Endothelial cell of umbilical vein (primary cell): ENCODE measurements around the gene TMEFF1. TPM values are rescaled to one million over a fixed set of nuclear protein-coding genes. Genes with fewer than 3 reads are reported as not detected.

Experiments used
- BruUV-seq: library from RNA; stranded (reverse); fragments of 400-500 nt; replicated peaks from 2 replicates; lab custom pipeline; 2021; lab: Mats Ljungman, UMichigan
- CTCF ChIA-PET: fragments of 300-600, 350-600 bp; sonication (Branson Sonifier 250); formaldehyde crosslinking; loops from one replicate; lab custom pipeline; 2021; ENCODE audit warnings: antibody characterized with exemption, inconsistent platforms; lab: Charles Lee
- POLR2A ChIA-PET: fragments of 300-600, 350-600 bp; sonication (Branson Sonifier 250); formaldehyde crosslinking; loops from one replicate; lab custom pipeline; 2021; ENCODE audit warnings: antibody characterized with exemption, inconsistent platforms; lab: Charles Lee
- DNase-seq: peaks from one replicate; pipeline ENCODE4 v3.0.0-alpha.2; 2011; ENCODE audit warnings: low read depth, low spot score
- FAIRE-seq: peaks from 2 replicates; lab custom pipeline; 2011; peaks lifted over from hg19 to GRCh38; lab: Jason Lieb, UNC
- H2AFZ ChIP-seq: 2 replicates; pipeline ENCODE4 v1.6.0; 2012; ENCODE audit warnings: low read depth, low read length, control low read depth, inconsistent platforms
- H3K27ac ChIP-seq: 2 replicates; pipeline ENCODE4 v1.5.1; 2011; ENCODE audit warnings: low read depth, mild to moderate bottlenecking, control low read depth, low read length, moderate library complexity; ENCODE audit not compliant: insufficient read depth
- H3K27me3 ChIP-seq, 2 experiments: 2 replicates each; pipeline versions ENCODE4 v1.6.0 to v1.6.1; 2011; ENCODE audit warnings: low read length in 2 of 2, mixed read lengths in 1 of 2; ENCODE audit not compliant: control insufficient read depth in 2 of 2, insufficient read depth in 2 of 2
- H3K36me3 ChIP-seq, 2 experiments: 2 replicates in 1 of 2; 3 replicates in 1 of 2; pipeline ENCODE4 v1.5.1; 2011; ENCODE audit warnings: low read length in 2 of 2, mild to moderate bottlenecking in 1 of 2, moderate library complexity in 1 of 2; ENCODE audit not compliant: control insufficient read depth in 2 of 2, insufficient read depth in 2 of 2; ENCODE audit errors: extremely low read depth in 1 of 2
- H3K4me1 ChIP-seq: 3 replicates; pipeline ENCODE4 v1.5.1; 2011; ENCODE audit warnings: mild to moderate bottlenecking, low read length; ENCODE audit not compliant: control insufficient read depth, insufficient read depth; ENCODE audit errors: extremely low read depth
- H3K4me2 ChIP-seq: 2 replicates; pipeline ENCODE4 v1.6.1; 2011; ENCODE audit warnings: low read length, control low read depth, mixed read lengths; ENCODE audit not compliant: insufficient read depth
- H3K4me3 ChIP-seq, 3 experiments: fragments of 200-600 bp in 1 of 3; sonication (generic), shearing (Covaris generic) in 1 of 3; replicated peaks in 1 of 3; 2 replicates each; pipeline ENCODE4 v1.5.1; 2011 to 2016; ENCODE audit warnings: control low read depth in 3 of 3, low read length in 3 of 3, mild to moderate bottlenecking in 2 of 3, inconsistent platforms in 1 of 3, low read depth in 1 of 3, moderate library complexity in 1 of 3; ENCODE audit not compliant: insufficient read depth in 1 of 3
- H3K79me2 ChIP-seq: 2 replicates; pipeline ENCODE4 v1.6.0; 2012; ENCODE audit warnings: low read length, inconsistent platforms; ENCODE audit not compliant: control insufficient read depth, insufficient read depth
- H3K9ac ChIP-seq: replicated peaks from 2 replicates; pipeline ENCODE3; 2011; ENCODE audit warnings: low read length, control low read depth; ENCODE audit not compliant: insufficient read depth; ENCODE audit errors: extremely low read depth
- H3K9me1 ChIP-seq: replicated peaks from 3 replicates; pipeline ENCODE4 v1.6.0; 2011; ENCODE audit warnings: mild to moderate bottlenecking, low read length; ENCODE audit not compliant: control insufficient read depth, insufficient read depth; ENCODE audit errors: extremely low read depth
- H3K9me3 ChIP-seq: replicated peaks from 2 replicates; pipeline ENCODE4 v1.5.1; 2012; ENCODE audit warnings: low read length, inconsistent platforms; ENCODE audit not compliant: control insufficient read depth, insufficient read depth
- H4K20me1 ChIP-seq: replicated peaks from 2 replicates; pipeline ENCODE3; 2011; ENCODE audit warnings: mild to moderate bottlenecking, low read length; ENCODE audit not compliant: control insufficient read depth, insufficient read depth; ENCODE audit errors: extremely low read depth
- EZH2 ChIP-seq: IDR thresholded peaks from 2 replicates; pipeline ENCODE4 v1.6.1; 2012; ENCODE audit warnings: borderline replicate concordance, low read depth, mild to moderate bottlenecking, moderate library complexity, low read length, inconsistent platforms; ENCODE audit not compliant: severe bottlenecking
- FOS ChIP-seq: IDR thresholded peaks from 2 replicates; pipeline ENCODE4 v1.6.1; 2011; ENCODE audit warnings: mild to moderate bottlenecking, low read length, moderate library complexity, borderline replicate concordance; ENCODE audit not compliant: insufficient read depth
- GATA2 ChIP-seq: IDR thresholded peaks from 2 replicates; pipeline ENCODE4 v1.7.0; 2011; ENCODE audit warnings: low read depth, mild to moderate bottlenecking, moderate library complexity, mixed read lengths, low read length; ENCODE audit not compliant: insufficient read length, insufficient read depth
- JUN ChIP-seq: IDR thresholded peaks from 2 replicates; pipeline ENCODE4 v1.6.1; 2011; ENCODE audit warnings: borderline replicate concordance, low read depth; ENCODE audit not compliant: insufficient read length, insufficient read depth
- MYC ChIP-seq: IDR thresholded peaks from one replicate; pipeline ENCODE4 v1.6.1; 2011; ENCODE audit warnings: mild to moderate bottlenecking, low read depth, low read length
- POLR2A ChIP-seq: IDR thresholded peaks from 2 replicates; pipeline ENCODE4 v1.6.1; 2012; ENCODE audit warnings: low read depth, mild to moderate bottlenecking, control low read depth, low read length
- POLR2AphosphoS5 ChIP-seq: IDR thresholded peaks from 2 replicates; pipeline ENCODE4 v1.6.1; 2012; ENCODE audit warnings: low read depth, mild to moderate bottlenecking, control low read depth, low read length, moderate library complexity; ENCODE audit not compliant: insufficient read depth
- dilution Hi-C: fragments of 300-500 bp; cut with MboI; formaldehyde crosslinking; loops from one replicate; pipeline ENCODE4 v1.15.0; 2019; ENCODE audit warnings: low sequenced_read_pairs; ENCODE audit not compliant: extremely low pct_ligation_motif_present
- intact Hi-C: fragments of 100-400 bp; cut with micrococcal nuclease; formaldehyde crosslinking; loops from one replicate; pipeline ENCODE4 v1.10.0; 2022
- polyA plus RNA-seq, 4 experiments: library from polyadenylated mRNA; depleted of rRNA in 3 of 4; stranded (reverse) in 3 of 4; unstranded in 1 of 4; fragments of >200 nt; gene quantifications; 2 replicates each; pipeline versions ENCODE4 v1.2.1 to v1.2.3, GENCODE V29; 2011 to 2012; ENCODE audit warnings: missing spikeins in 1 of 4
- total RNA-seq: library from RNA; stranded (reverse); gene quantifications from 2 replicates; pipeline ENCODE4 v1.2.3, GENCODE V29; 2021
- TF ChIP-seq, protein P1 (sequence below): IDR thresholded peaks from 2 replicates; pipeline ENCODE4 v1.6.1; 2011; ENCODE audit not compliant: insufficient read depth, insufficient read length
- TF ChIP-seq, protein P2 (sequence below), 2 donors: IDR thresholded peaks; 1 replicate in 1 of 2; 2 replicates in 1 of 2; pipeline ENCODE4 v1.5.1; 2011; ENCODE audit warnings: low read length in 2 of 2, mild to moderate bottlenecking in 2 of 2, moderate library complexity in 2 of 2, control low read depth in 1 of 2, inconsistent platforms in 1 of 2, low read depth in 1 of 2; ENCODE audit not compliant: insufficient read depth in 1 of 2; ENCODE audit errors: extremely low read depth in 1 of 2

The TMEFF1 gene
- total and polyA plus RNA-seq, 2 donors (not counting 3 experiments of a cell fraction or from before 2014, with no cell fraction given): 3.0 to 14.6 TPM

- ChIA-PET CTCF (no interaction called here), POLR2A (no interaction called here)
- H3K27ac ChIP-seq: no peak overlapping the region
- no peaks in the 10 kb centered on the region for H3K79me2 ChIP-seq
- TF ChIP-seq, protein P1, sequence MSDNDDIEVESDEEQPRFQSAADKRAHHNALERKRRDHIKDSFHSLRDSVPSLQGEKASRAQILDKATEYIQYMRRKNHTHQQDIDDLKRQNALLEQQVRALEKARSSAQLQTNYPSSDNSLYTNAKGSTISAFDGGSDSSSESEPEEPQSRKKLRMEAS: no peak
- TF ChIP-seq EZH2 (no peak), JUN (no peak), POLR2A (no peak), POLR2AphosphoS5 (no peak), MYC (no peak), FOS (no peak), GATA2 (no peak)
- TF ChIP-seq, protein P2, sequence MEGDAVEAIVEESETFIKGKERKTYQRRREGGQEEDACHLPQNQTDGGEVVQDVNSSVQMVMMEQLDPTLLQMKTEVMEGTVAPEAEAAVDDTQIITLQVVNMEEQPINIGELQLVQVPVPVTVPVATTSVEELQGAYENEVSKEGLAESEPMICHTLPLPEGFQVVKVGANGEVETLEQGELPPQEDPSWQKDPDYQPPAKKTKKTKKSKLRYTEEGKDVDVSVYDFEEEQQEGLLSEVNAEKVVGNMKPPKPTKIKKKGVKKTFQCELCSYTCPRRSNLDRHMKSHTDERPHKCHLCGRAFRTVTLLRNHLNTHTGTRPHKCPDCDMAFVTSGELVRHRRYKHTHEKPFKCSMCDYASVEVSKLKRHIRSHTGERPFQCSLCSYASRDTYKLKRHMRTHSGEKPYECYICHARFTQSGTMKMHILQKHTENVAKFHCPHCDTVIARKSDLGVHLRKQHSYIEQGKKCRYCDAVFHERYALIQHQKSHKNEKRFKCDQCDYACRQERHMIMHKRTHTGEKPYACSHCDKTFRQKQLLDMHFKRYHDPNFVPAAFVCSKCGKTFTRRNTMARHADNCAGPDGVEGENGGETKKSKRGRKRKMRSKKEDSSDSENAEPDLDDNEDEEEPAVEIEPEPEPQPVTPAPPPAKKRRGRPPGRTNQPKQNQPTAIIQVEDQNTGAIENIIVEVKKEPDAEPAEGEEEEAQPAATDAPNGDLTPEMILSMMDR (IDR thresholded peaks at IDR 0.05; ENCODE audit: extremely low read depth in 1 of 2, insufficient read depth in 1 of 2, low read depth in 1 of 2, low read length in 2 of 2): no peak
- FAIRE-seq: no peak
- dilution Hi-C loops: no loop called here
- H3K36me3 ChIP-seq: peaks cover 0 to 2% of the 10 kb centered on the region in 2 experiments
- H4K20me1 ChIP-seq: no peaks in the 10 kb centered on the region
- H3K9ac ChIP-seq: no peak overlapping the region
- no TSS peak for BruUV-seq
- H2AFZ ChIP-seq: no peak overlapping the region
- H3K27me3 ChIP-seq: no peaks in the 10 kb centered on the region
- no peaks in the 10 kb centered on the region for H3K4me1 ChIP-seq
- no peak for DNase-seq
- H3K9me3 ChIP-seq: no peaks in the 10 kb centered on the region
- H3K4me3 ChIP-seq: no peak overlapping the region
- H3K9me1 ChIP-seq: no peaks in the 10 kb centered on the region
- intact Hi-C loops: no loop called here
- no peak overlapping the region for H3K4me2 ChIP-seq
These were observed 88.3 kb downstream of the TMEFF1 start for GRCh38 chr9:100561256-100561655.
